HepG2 (cell line): ENCODE measurements around the gene MUC4. TPM values are rescaled to one million over a fixed set of nuclear protein-coding genes. Genes with fewer than 3 reads are reported as not detected.
A peak's percentile ranks its signal among the peaks of the same experiment; 100 is the strongest.

Source experiments
- ARNT ChIP-seq: fragments of 450-650 bp; IDR thresholded peaks from 2 replicates; pipeline ENCODE4 v1.6.1; 2017
- CCAR2 ChIP-seq: fragments of 200-400 bp; formaldehyde crosslinking; optimal IDR thresholded peaks from 2 replicates; pipeline ENCODE3; 2018; ENCODE audit warnings: low read depth, mild to moderate bottlenecking, low read length, moderate library complexity
- ELF3 ChIP-seq: IDR thresholded peaks from 2 replicates; pipeline ENCODE4 v1.6.1; 2016; ENCODE audit warnings: missing genetic modification reagents, missing compliant biosample characterization
- ERF ChIP-seq: IDR thresholded peaks from 2 replicates; pipeline ENCODE4 v1.6.1; 2018; ENCODE audit warnings: missing biosample characterization, missing genetic modification reagents
- GABPB1 ChIP-seq: IDR thresholded peaks from 2 replicates; pipeline ENCODE4 v1.6.1; 2016; ENCODE audit warnings: mild to moderate bottlenecking, missing genetic modification reagents, moderate library complexity, missing compliant biosample characterization
- GATAD2A ChIP-seq: IDR thresholded peaks from 2 replicates; pipeline ENCODE4 v1.6.1; 2016
- GLI4 ChIP-seq: sonication (generic); formaldehyde crosslinking; IDR thresholded peaks from 2 replicates; pipeline ENCODE4 v1.5.1; 2020; ENCODE audit warnings: missing genetic modification reagents, mild to moderate bottlenecking, moderate library complexity, borderline replicate concordance
- HDAC2 ChIP-seq: sonication (generic); formaldehyde crosslinking; IDR thresholded peaks from 2 replicates; pipeline ENCODE4 v1.4.0; 2020; ENCODE audit warnings: missing genetic modification reagents
- KLF12 ChIP-seq: sonication (generic); formaldehyde crosslinking; IDR thresholded peaks from 2 replicates; pipeline ENCODE4 v1.4.0; 2020; ENCODE audit warnings: missing genetic modification reagents, borderline replicate concordance
- MXD3 ChIP-seq: IDR thresholded peaks from 2 replicates; pipeline ENCODE4 v1.6.1; 2016; ENCODE audit warnings: mild to moderate bottlenecking, missing biosample characterization, missing genetic modification reagents
- NFE2L2 ChIP-seq: fragments of 150-350 bp; IDR thresholded peaks from 2 replicates; pipeline ENCODE4 v1.6.1; 2014; ENCODE audit warnings: low read length
- PAWR ChIP-seq: sonication (generic); formaldehyde crosslinking; IDR thresholded peaks from 2 replicates; pipeline ENCODE4 v1.4.0; 2020; ENCODE audit warnings: missing genetic modification reagents, mild to moderate bottlenecking, borderline replicate concordance
- PHF21A ChIP-seq: sonication (generic); formaldehyde crosslinking; IDR thresholded peaks from 2 replicates; pipeline ENCODE4 v1.5.0; 2020; ENCODE audit warnings: mild to moderate bottlenecking, missing genetic modification reagents
- PHF5A ChIP-seq: IDR thresholded peaks from one replicate; pipeline ENCODE4 v1.6.1; 2018; ENCODE audit warnings: low read depth, missing genetic modification reagents; ENCODE audit not compliant: unreplicated experiment
- YY1 ChIP-seq: IDR thresholded peaks from 2 replicates; pipeline ENCODE4 v1.6.1; 2011; ENCODE audit warnings: low read length, low read depth, moderate library complexity, mild to moderate bottlenecking; ENCODE audit not compliant: insufficient read depth, insufficient replicate concordance
- ZBTB37 ChIP-seq: sonication (generic); formaldehyde crosslinking; IDR thresholded peaks from 2 replicates; pipeline ENCODE4 v1.4.0; 2020; ENCODE audit warnings: mild to moderate bottlenecking, missing genetic modification reagents
- ZBTB38 ChIP-seq: sonication (generic); formaldehyde crosslinking; IDR thresholded peaks from 2 replicates; pipeline ENCODE4 v1.5.1; 2020; ENCODE audit warnings: mild to moderate bottlenecking, missing genetic modification reagents
- ZGPAT ChIP-seq: IDR thresholded peaks from 2 replicates; pipeline ENCODE4 v1.6.1; 2016; ENCODE audit warnings: mild to moderate bottlenecking
- ZNF253 ChIP-seq: sonication (generic); formaldehyde crosslinking; IDR thresholded peaks from 2 replicates; pipeline ENCODE4 v1.8.0; 2022; ENCODE audit warnings: mild to moderate bottlenecking, missing genetic modification reagents, borderline replicate concordance
- ZNF331 ChIP-seq: sonication (generic); formaldehyde crosslinking; IDR thresholded peaks from 2 replicates; pipeline ENCODE4 v1.4.0; 2020; ENCODE audit warnings: missing genetic modification reagents
- ZNF569 ChIP-seq: sonication (generic); formaldehyde crosslinking; IDR thresholded peaks from 2 replicates; pipeline ENCODE4 v1.5.0; 2020; ENCODE audit warnings: mild to moderate bottlenecking, missing genetic modification reagents, moderate library complexity, borderline replicate concordance
- ZNF572 ChIP-seq: sonication (generic); formaldehyde crosslinking; IDR thresholded peaks from 2 replicates; pipeline ENCODE4 v1.5.1; 2020; ENCODE audit warnings: mild to moderate bottlenecking, missing genetic modification reagents
- ZSCAN25 ChIP-seq: sonication (generic); formaldehyde crosslinking; IDR thresholded peaks from 2 replicates; pipeline ENCODE4 v1.8.0; 2022; ENCODE audit warnings: mild to moderate bottlenecking, missing genetic modification reagents
- ZSCAN29 ChIP-seq: sonication (generic); formaldehyde crosslinking; conservative IDR thresholded peaks from 2 replicates; pipeline ENCODE4 v1.4.0; 2020; ENCODE audit warnings: mild to moderate bottlenecking, missing genetic modification reagents
- polyA plus RNA-seq, 8 experiments: library from polyadenylated mRNA; depleted of rRNA in 3 of 8; stranded (reverse) in 7 of 8; unstranded in 1 of 8; fragments of >200 nt; fragmentation: Illumina TruSeq in 4 of 8; extraction: Trizol in 4 of 8; gene quantifications; 2 replicates each; pipeline versions ENCODE4 v1.2.1 to v1.2.3, GENCODE V29; 2011 to 2016; ENCODE audit warnings: low read depth in 4 of 8, missing spikeins in 1 of 8, mixed read lengths in 1 of 8; ENCODE audit not compliant: insufficient read depth in 1 of 8
- total RNA-seq, 5 experiments: library from RNA; depleted of rRNA; stranded (reverse); fragments of >200 nt; fragmentation: Illumina TruSeq; extraction: Trizol; gene quantifications; 2 replicates each; pipeline ENCODE4 v1.2.3, GENCODE V29; 2016; ENCODE audit warnings: low read depth in 1 of 5
- TF ChIP-seq, protein P1 (sequence below): sonication (generic); formaldehyde crosslinking; IDR thresholded peaks from 2 replicates; pipeline ENCODE4 v1.4.0; 2020; ENCODE audit warnings: missing genetic modification reagents
- TF ChIP-seq, protein P2 (sequence below): sonication (generic); formaldehyde crosslinking; IDR thresholded peaks from 2 replicates; pipeline ENCODE4 v1.4.0; 2020; ENCODE audit warnings: missing genetic modification reagents

Gene MUC4
- total and polyA plus RNA-seq, 2 of the 13 experiments (the other 11 are each of a cell fraction or from before 2014, with no cell fraction given), result not detected

DNA sequence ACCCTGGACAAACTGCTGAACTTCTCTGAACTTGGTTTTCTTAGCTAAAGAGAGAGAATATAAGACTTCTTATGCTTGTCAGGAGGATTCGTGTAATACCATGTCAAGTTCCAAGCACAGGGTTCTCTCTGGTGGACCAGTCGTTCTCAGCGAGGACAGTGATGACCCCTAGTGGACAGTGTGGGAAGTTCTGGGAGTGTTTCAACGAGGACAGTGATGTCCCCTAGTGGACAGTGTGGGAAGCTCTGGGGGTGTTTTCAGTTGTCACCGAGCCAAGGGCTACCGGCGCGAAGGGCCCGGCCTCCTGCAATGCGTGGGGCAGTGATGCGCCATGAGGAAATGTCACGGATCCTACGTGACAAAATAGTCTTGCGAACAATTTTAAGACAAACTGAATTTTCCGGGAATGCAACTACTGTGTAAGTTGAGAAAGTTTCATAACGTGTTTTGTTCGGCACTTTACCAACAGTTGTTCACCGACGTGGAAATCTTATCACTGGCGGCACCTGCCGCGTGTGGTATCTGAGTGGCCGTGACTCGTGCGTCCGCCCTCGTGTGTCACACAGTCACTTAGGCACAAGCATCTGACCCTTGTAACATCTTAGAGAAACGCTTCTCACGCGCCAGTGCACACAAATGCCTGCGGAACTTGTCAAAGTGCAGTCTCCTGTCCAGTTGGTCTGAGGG, 39.3 kb upstream of the MUC4 start (continued):
- TF ChIP-seq, protein P1, sequence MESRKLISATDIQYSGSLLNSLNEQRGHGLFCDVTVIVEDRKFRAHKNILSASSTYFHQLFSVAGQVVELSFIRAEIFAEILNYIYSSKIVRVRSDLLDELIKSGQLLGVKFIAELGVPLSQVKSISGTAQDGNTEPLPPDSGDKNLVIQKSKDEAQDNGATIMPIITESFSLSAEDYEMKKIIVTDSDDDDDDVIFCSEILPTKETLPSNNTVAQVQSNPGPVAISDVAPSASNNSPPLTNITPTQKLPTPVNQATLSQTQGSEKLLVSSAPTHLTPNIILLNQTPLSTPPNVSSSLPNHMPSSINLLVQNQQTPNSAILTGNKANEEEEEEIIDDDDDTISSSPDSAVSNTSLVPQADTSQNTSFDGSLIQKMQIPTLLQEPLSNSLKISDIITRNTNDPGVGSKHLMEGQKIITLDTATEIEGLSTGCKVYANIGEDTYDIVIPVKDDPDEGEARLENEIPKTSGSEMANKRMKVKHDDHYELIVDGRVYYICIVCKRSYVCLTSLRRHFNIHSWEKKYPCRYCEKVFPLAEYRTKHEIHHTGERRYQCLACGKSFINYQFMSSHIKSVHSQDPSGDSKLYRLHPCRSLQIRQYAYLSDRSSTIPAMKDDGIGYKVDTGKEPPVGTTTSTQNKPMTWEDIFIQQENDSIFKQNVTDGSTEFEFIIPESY, result peak; percentile 84
- peak; percentile 60 for TF ChIP-seq PHF5A
- TF ChIP-seq ARNT, result no peak
- TF ChIP-seq PHF21A (CRISPR knock-in tag), result no peak
- no peak for TF ChIP-seq ZNF572 (CRISPR knock-in tag)
- TF ChIP-seq GABPB1, result peak; percentile 34; the same call in 1 of the 2 replicates
- no peak for TF ChIP-seq ZSCAN29 (CRISPR knock-in tag)
- peak; percentile 73 for TF ChIP-seq ZGPAT (CRISPR knock-in tag)
- no peak for TF ChIP-seq PAWR (CRISPR knock-in tag)
- peak; percentile 66; the same call in 1 of the 2 replicates for TF ChIP-seq HDAC2
- no peak for TF ChIP-seq NFE2L2
- no peak for TF ChIP-seq CCAR2
- TF ChIP-seq ZNF569 (CRISPR knock-in tag), result no peak
- TF ChIP-seq ZSCAN25 (CRISPR knock-in tag), result no peak
- TF ChIP-seq MXD3, result no peak
- TF ChIP-seq GATAD2A (CRISPR knock-in tag), result peak; percentile 79
- TF ChIP-seq ELF3 (CRISPR knock-in tag), result peak; percentile 56; the same call in 1 of the 2 replicates
- TF ChIP-seq YY1, result no peak
- peak; percentile 51; the same call in 1 of the 2 replicates for TF ChIP-seq ERF
- TF ChIP-seq ZNF253 (CRISPR knock-in tag), result no peak
- no peak for TF ChIP-seq KLF12 (CRISPR knock-in tag)
- TF ChIP-seq ZNF331 (CRISPR knock-in tag), result peak; percentile 39; the same call in 1 of the 2 replicates
- TF ChIP-seq ZBTB37 (CRISPR knock-in tag), result no peak
- TF ChIP-seq ZBTB38 (CRISPR knock-in tag), result 0 out of 2 replicates have a peak, but pooled peaks have one; percentile 13
- TF ChIP-seq, protein P2, sequence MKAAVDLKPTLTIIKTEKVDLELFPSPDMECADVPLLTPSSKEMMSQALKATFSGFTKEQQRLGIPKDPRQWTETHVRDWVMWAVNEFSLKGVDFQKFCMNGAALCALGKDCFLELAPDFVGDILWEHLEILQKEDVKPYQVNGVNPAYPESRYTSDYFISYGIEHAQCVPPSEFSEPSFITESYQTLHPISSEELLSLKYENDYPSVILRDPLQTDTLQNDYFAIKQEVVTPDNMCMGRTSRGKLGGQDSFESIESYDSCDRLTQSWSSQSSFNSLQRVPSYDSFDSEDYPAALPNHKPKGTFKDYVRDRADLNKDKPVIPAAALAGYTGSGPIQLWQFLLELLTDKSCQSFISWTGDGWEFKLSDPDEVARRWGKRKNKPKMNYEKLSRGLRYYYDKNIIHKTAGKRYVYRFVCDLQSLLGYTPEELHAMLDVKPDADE (CRISPR knock-in tag), result no peak
- TF ChIP-seq GLI4 (CRISPR knock-in tag), result no peak
